Fibroblast of pulmonary artery (primary cell): ENCODE results near the gene GP1BB.

ENCODE experiments used
- DNase-seq: peaks from one replicate; pipeline ENCODE4 v3.0.0-alpha.2; 2010; ENCODE audit warnings: low read depth
- H3K4me3 ChIP-seq: replicated peaks from 2 replicates; pipeline ENCODE4 v1.5.1; 2011; ENCODE audit warnings: low read depth, mild to moderate bottlenecking, control low read depth, low read length, moderate library complexity
- CTCF ChIP-seq: IDR thresholded peaks from 2 replicates; pipeline ENCODE4 v1.5.1; 2011; ENCODE audit warnings: mild to moderate bottlenecking, control low read depth, low read length, inconsistent platforms; ENCODE audit errors: missing control alignments

The GP1BB gene

GRCh38 chr22:19720150-19720827 lies 3.0 kb upstream of the GP1BB start:
- no peak for DNase-seq
- H3K4me3 ChIP-seq, result no peak overlapping the region
- no peak for TF ChIP-seq CTCF

- no peak for DNase-seq
- no peak for TF ChIP-seq CTCF
- no peak overlapping the region for H3K4me3 ChIP-seq
These were observed 2.4 kb upstream of the GP1BB start for GRCh38 chr22:19720999-19721329.

GRCh38 chr22:19721330-19722177 lies 1.8 kb upstream of the GP1BB start:
- no peak for TF ChIP-seq CTCF
- H3K4me3 ChIP-seq, result no peak overlapping the region
- no peak for DNase-seq

- H3K4me3 ChIP-seq, result no peak overlapping the region
- no peak for TF ChIP-seq CTCF
- DNase-seq, result no peak
These were observed 959 bp upstream of the GP1BB start for GRCh38 chr22:19722178-19722981.

GRCh38 chr22:19722982-19723231 lies 432 bp upstream of the GP1BB start:
- DNase-seq, result no peak
- no peak overlapping the region for H3K4me3 ChIP-seq
- no peak for TF ChIP-seq CTCF

GRCh38 chr22:19723983-19724827 lies 866 bp downstream of the GP1BB start:
- DNase-seq, result peak; percentile 23
- no peak overlapping the region for H3K4me3 ChIP-seq
- no peak for TF ChIP-seq CTCF
